Mesodermal cell (in vitro differentiated cells): ENCODE measurements around the gene GSE1.

Source experiments
- H3K27ac ChIP-seq: 2 replicates; pipeline ENCODE4 v1.7.0; 2013; ENCODE audit warnings: mild to moderate bottlenecking, low read depth, low read length, moderate library complexity; ENCODE audit not compliant: severe bottlenecking
- H3K36me3 ChIP-seq: 2 replicates; pipeline ENCODE4 v1.7.1; 2013; ENCODE audit warnings: mild to moderate bottlenecking, low read length, moderate library complexity; ENCODE audit not compliant: control insufficient read depth, insufficient read depth
- H3K4me1 ChIP-seq: one replicate; pipeline ENCODE4 v1.7.1; 2013; ENCODE audit warnings: mild to moderate bottlenecking, low read length; ENCODE audit not compliant: insufficient read depth, control insufficient read depth, poor library complexity, severe bottlenecking
- H3K4me3 ChIP-seq: 2 replicates; pipeline ENCODE4 v1.7.0; 2013; ENCODE audit warnings: low read length, control low read depth, mild to moderate bottlenecking; ENCODE audit not compliant: insufficient read depth, poor library complexity, severe bottlenecking; ENCODE audit errors: extremely low read depth
- H3K9me3 ChIP-seq: 2 replicates; pipeline ENCODE4 v1.7.1; 2013; ENCODE audit warnings: mild to moderate bottlenecking, low read length, moderate library complexity; ENCODE audit not compliant: control insufficient read depth
- WGBS, 2 experiments: methylation state at CpG; one replicate each; pipeline ENCODE4 v1.1.5; 2013; ENCODE audit warnings: missing lambda C conversion rate in 2 of 2; ENCODE audit not compliant: insufficient coverage in 2 of 2; 5-methylcytosine and 5-hydroxymethylcytosine counted together

GSE1 gene

DNA sequence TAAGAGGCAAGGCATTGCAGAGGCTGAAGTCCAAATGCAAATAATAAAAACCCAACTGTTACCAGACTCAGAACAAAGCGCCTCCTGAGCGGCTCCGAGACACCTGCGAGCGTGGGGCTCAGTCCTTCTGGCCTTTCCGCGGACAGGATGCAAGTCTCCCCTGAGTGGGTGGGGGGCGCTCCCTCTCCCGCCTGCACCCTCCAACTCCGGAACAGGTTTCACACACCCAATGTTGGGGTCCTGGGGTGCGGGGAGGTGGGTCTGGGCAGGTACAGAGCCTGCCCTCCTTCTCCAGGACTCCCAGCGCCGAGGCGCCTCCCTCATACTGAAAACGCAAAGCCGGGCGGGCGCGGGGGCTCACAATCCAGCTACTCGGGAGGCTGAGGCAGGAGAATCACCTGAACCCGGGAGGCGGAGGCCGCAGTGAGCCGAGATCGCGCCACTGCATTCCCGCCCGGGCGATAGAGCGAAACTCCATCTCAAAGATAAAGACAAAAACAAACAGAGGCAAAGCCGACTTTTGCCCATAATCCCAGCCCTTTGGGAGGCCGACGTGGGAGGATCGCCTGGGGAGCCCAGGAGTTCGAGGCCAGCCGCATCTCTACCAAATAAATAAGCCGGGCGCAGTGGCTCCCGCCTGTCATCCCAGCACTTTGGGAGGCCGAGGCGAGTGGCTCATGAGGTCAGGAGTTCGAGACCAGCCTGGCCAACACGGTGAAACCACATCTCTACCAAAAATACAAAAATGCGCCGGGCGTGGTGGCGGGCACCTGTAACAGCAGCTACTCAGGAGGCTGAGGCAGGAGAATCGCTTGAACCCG, 74.7 kb downstream of the GSE1 start:
- Histone ChIP-seq H3K27ac (no peak overlapping the region), H3K4me3 (peak overlapping the region; percentile 65), H3K36me3 (peaks cover 18% of the 10 kb centered on the region), H3K4me1 (peaks cover 8% of the 10 kb centered on the region), H3K9me3 (no peaks in the 10 kb centered on the region)
- WGBS, 2 experiments, result 80 to 81% methylated on average over 35 to 42 of the region's 49 CpGs

DNA sequence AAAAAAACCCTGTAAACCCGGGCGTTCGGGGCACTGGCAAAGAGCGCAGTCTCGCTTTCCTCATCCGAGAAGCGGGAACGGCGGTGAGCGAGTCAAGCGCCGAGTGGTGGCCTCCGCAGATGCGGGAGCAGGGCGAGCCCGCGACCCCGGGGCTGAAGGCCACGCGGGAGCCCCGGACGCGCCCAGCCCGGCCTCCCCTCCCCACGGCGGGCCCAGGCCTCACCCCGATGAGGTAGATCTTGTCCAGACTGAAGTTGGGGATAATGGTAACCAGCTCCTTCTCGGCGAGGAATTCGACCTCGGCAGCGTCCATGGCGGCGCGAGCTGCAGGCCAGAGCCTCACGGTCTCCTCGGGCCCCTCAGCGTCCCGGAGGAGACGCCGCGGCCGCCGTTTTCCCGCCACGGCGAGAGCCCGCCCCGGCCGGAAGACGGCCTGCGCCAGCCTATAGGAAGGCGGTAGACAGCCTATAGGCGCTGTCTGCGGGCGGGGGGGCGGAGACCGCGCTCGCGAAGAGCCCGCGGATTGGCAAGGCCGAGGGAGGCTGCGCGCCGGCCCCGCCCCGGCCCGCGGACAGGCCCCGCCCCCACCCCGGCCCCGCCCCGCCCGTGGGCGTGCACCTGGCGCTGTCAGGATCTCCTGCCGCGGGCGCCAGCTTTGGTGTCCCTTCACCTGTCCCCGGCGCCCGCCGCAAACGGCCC, 75.6 kb downstream of the GSE1 start, which contains the start of gene GINS2:
Gene GINS2 (minus strand): TSS at position 369 of the 699 bp plus-strand sequence. CDS start 56 bp downstream, at position 313.
- H3K36me3 ChIP-seq, result peaks cover 18% of the 10 kb centered on the region
- H3K4me1 ChIP-seq, result peaks cover 8% of the 10 kb centered on the region
- no peak within 1 kb of the TSS for H3K27ac ChIP-seq
- peak within 1 kb of the TSS; percentile 65 for H3K4me3 ChIP-seq
- no peaks in the 10 kb centered on the region for H3K9me3 ChIP-seq
- WGBS, 2 experiments, result 2 to 5% methylated on average over 29 to 51 of the region's 86 CpGs

- no peak overlapping the region for H3K27ac ChIP-seq
- WGBS, 2 experiments, result 74 to 78% methylated on average over 14 to 17 of the region's 27 CpGs
- peak overlapping the region; percentile 27 for H3K4me3 ChIP-seq
These were observed 76.3 kb downstream of the GSE1 start for GRCh38 chr16:85689285-85689949.

DNA sequence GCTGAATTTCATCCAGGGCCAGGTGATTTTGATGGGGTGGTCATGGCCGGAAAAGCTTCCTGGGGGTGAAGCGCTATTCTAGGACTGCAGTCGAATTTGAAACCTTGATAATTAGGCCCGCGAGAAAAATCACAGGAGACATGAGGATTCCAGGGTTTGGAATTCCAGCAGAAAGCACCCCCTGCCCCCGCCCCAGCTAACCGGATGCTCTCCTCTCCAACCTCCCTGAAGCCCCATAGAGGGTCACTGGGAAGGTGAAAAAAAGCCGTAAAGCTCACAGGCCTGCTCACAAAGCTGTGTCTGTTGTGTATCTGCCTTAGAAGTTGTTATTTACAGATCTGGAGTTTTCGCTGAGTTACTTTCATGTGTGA, 76.8 kb downstream of the GSE1 start:
- Histone ChIP-seq H3K4me1 (peaks cover 8% of the 10 kb centered on the region), H3K27ac (no peak overlapping the region), H3K4me3 (no peak overlapping the region), H3K36me3 (peaks cover 7% of the 10 kb centered on the region), H3K9me3 (no peaks in the 10 kb centered on the region)
- 64 to 81% methylated on average over 8 to 9 of the region's 9 CpGs for WGBS, 2 experiments

More at GRCh38 chr16:85689285-85689949, 76.3 kb downstream of the GSE1 start:
- Histone ChIP-seq H3K9me3 (no peaks in the 10 kb centered on the region), H3K36me3 (peaks cover 11% of the 10 kb centered on the region), H3K4me1 (peaks cover 8% of the 10 kb centered on the region)

GRCh38 chr16:85690469-85691064, 77.4 kb downstream of the GSE1 start:
- Histone ChIP-seq H3K36me3 (peaks cover 7% of the 10 kb centered on the region), H3K4me1 (peaks cover 8% of the 10 kb centered on the region), H3K27ac (no peak overlapping the region), H3K4me3 (no peak overlapping the region), H3K9me3 (no peaks in the 10 kb centered on the region)
- 86 to 92% methylated on average over 5 of the region's 7 CpGs for WGBS, 2 experiments

DNA sequence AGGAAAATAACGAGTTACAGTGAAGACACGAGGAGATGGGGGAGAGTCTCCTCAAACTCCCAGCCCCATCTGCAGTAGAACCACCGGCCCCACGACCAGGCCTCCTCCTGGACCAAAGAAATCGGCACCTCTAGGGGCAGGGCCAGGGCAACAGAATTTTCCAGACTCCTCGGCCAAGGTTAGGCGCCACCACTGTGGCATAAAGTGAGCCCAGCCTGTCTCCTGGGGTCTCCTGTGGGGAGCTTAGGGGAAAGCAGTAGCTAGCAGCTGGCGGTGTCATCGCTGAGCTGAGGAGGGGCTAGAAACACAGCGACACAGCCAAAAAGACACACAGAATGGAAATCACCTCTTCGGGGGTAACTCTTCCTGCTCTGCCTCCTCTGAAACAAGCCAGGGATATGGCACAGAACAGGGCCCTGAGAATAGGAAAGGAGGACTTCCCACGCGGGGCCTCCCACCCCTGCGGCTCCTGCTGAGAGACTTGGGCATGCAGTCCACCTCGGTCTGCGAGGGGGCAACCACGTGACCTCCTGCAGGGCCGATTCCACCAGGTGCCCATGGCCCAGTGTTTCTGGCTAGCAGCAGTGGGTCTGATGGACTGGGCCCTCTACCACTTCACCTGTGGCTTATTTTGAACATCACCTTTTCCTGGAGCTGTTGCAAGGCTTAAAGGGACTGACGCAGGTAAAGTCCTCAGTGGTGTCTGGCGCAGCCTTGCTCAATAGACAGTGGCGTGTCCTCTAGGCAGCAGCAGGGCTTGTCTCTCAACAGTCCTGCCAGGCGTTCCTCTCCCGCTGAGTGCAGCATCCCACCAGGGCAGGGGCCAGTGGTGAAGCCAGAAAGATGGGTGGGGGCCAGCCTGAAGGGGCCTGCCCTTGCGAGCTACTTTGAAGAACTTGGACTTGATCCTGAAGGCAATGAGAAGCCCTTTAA, 82.3 kb downstream of the GSE1 start:
- Histone ChIP-seq H3K4me1 (peaks cover 2% of the 10 kb centered on the region), H3K4me3 (no peak overlapping the region), H3K27ac (no peak overlapping the region), H3K9me3 (no peaks in the 10 kb centered on the region), H3K36me3 (no peaks in the 10 kb centered on the region)
- WGBS, 2 experiments, result 83 to 86% methylated on average over 21 to 23 of the region's 24 CpGs

- Histone ChIP-seq H3K4me1 (no peaks in the 10 kb centered on the region), H3K4me3 (no peak overlapping the region), H3K36me3 (no peaks in the 10 kb centered on the region), H3K9me3 (no peaks in the 10 kb centered on the region), H3K27ac (no peak overlapping the region)
- WGBS, 2 experiments, result 90 to 95% methylated on average over 16 of the region's 16 CpGs
These were observed 83.7 kb downstream of the GSE1 start for GRCh38 chr16:85696781-85697180.

DNA sequence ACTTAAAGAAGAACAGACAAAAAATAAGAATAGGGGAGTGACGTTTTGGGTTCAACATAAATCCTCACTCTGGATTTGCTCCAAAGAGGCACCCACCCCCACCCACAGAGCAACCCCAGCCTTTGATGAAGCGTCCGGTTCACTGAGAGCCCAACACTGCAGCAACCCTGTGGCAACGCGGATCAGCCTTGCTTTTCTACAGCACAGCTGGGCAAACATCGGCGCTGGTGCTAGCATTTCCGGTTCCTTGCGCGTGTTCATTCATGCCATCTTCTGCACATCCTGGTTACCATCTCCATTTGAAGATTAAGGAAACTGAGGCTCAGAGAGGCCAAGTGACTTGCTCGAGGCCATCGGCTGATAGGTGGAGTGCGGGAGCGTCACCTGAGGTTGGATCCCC, 84.3 kb downstream of the GSE1 start:
- 87 to 90% methylated on average over 8 to 13 of the region's 14 CpGs for WGBS, 2 experiments
- no peaks in the 10 kb centered on the region for H3K4me1 ChIP-seq
- H3K4me3 ChIP-seq, result no peak overlapping the region
- H3K27ac ChIP-seq, result no peak overlapping the region
- H3K36me3 ChIP-seq, result no peaks in the 10 kb centered on the region
- H3K9me3 ChIP-seq, result no peaks in the 10 kb centered on the region

GRCh38 chr16:85698459-85698891, 85.4 kb downstream of the GSE1 start:
- Histone ChIP-seq H3K9me3 (no peaks in the 10 kb centered on the region), H3K36me3 (no peaks in the 10 kb centered on the region), H3K27ac (no peak overlapping the region), H3K4me3 (no peak overlapping the region), H3K4me1 (no peaks in the 10 kb centered on the region)
- WGBS, 2 experiments, result 93 to 100% methylated on average over 3 to 4 of the region's 7 CpGs
